Measurements from ENCODE around the gene NEU4.

NEU4 gene

GRCh38 chr2:241836292-241836691 is 27.3 kb downstream of the NEU4 start:
- DNase-seq, result no peak

- DNase-seq, result no peak
Observed at GRCh38 chr2:241837197-241837965, 28.4 kb downstream of the NEU4 start.

GRCh38 chr2:241841181-241842066 is 32.4 kb downstream of the NEU4 start:
- no peak for DNase-seq

DNA sequence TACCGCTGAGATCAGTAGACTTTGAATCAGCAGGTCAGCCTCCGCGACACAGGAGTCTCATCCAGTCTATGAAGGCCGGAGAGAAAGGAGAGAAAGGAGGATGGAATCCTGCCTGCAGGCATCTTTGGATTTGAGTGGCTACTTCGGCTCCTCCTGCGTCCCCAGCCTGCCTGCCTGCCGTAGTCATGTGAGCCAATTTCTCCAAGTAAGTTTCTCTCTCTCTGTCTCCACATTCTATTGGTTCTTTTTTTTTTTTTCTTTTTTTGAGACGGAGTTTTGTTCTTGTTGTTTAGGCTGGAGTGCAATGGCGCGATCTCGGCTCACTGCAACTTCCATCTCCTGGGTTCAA is 33.0 kb downstream of the NEU4 start:
- no peak for DNase-seq

- DNase-seq, result peak; percentile 51
Observed at GRCh38 chr2:241842620-241843211, 33.7 kb downstream of the NEU4 start.

DNA sequence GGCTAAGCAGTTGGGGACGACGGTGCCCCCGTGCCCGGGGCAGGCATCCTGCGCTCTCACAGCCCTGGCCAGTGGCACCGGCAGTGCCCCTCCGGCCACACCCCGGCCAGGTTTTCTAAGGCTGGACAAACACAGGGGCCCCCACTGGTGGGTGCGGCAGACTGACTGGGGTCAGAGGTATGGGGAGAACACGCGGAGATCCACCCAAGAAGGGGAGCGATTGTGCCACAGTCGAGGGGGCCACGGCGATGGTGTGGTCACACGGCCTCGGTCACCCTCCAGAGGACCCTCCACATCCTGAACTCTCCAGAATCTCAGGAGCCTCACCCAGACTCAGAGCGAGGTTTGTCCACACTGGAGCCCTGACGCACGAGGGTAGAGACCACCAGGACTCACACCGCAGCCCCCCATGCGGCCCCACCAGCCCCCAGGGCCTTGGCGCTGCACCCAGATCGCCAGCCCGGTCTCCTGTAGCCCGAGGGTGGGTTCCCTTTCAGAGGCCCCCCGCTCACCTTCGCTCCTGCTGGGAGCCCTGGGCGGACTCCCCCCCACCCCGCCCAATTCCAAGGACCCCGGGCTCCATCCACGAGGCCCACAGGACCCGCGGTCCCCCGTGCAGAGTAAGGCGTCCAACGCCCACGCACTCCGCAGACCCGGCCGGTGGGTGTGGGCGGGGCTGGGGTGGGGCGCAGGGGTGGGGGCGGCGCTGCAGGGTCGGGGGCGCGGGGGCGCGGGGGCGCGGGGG is 34.5 kb downstream of the NEU4 start:
- no peak for DNase-seq

DNA sequence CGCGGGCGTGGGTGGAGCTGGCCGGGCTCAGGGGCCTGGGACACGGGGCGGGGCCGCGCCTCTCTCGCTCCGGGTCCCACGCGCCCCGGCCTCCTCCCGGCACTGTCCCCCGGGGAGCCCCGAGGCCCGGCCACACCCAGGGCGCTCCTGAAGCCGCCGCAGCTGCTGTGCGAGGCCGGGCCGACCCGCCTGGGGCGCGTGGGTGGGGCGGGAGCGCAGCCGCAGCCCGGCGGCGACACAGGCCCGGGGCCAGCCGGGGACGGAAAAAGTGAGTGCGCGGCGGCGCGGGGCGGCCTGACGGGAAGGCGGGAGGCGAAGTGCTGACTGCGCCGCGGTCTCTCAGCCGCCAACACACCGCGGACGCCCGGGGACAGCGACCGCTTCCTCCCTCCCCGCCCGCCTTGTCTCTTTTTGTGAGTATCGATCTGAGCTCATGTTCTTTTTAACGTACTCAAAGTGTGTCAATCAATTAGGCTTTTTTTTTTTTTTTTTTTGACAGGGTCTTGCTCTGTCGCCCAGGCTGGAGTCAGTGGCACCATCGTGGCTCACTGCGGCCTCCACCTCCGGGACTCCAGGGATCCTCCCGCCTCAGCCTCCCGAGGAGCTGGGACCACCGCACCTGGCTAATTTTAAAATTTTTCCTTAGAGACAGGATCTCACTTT is 35.2 kb downstream of the NEU4 start:
- peak; percentile 83 for DNase-seq

- DNase-seq, result peak; percentile 31
Observed at GRCh38 chr2:241844831-241845578, 36.0 kb downstream of the NEU4 start.

DNA sequence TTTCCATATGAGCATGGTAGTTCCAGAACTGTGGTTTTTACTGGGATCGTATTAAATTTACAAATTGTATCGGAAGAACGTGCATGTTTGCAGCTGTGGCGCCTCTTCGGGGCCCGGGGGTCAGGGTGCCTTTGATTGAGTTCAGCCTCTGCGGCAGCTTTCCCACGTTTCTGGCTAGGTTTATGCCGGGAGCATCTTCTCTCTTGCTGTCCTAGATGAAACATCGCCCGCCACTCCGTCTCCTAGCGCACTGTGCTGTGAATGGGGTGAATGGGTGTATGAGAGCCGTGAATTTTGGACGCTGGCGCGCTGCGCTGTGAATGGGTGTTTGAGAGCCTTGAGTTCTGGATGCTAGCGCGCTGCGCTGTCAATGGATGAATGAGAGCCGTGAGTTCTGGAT is 37.4 kb downstream of the NEU4 start:
- DNase-seq, result no peak

GRCh38 chr2:241848761-241849615 is 40.0 kb downstream of the NEU4 start:
- DNase-seq, result no peak

DNA sequence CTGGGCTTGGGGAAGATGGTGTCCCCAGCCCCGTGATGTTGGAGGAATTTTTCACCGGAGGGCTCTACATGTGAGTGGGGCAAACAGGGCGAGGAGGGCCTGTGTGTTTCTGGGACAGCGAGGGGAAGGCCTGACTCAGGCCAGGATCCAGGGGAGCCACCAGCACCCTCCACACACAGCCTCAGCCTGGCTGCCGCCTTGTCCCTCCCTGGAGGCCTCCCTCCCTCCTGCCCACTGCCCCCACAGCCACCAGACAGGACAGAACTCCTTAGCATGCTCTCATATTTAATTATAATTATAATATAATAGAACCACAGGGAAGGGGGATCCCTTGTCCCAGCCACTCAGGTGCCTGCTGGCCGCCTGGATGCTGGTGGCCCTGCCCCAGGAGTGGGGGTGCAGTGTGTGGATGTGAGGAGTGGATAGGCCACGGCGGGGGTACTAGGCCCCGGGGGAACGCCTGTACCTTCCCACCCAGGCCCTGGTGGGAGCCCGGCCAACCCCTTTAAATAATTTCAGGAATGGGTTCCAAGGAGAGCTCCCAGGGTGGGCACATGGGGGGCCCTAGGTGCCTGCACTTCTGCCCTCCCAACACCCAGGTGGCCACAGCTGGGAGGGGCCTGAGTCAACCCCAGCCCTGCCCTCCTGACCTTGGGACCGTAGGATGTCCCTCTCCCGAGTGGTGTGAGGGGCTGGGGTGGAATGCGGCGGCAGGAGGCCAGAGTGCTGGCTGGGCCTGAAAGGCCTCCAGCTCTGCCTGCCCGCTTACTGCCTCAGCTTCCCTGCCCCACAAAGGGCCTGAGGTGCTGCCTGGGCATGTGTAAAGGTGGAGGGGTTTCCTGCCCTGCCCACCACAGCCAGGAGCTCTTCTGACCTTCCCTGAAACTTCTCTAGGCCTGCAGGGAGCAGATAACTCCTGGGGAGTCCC is 40.9 kb downstream of the NEU4 start:
- no peak for DNase-seq

DNA sequence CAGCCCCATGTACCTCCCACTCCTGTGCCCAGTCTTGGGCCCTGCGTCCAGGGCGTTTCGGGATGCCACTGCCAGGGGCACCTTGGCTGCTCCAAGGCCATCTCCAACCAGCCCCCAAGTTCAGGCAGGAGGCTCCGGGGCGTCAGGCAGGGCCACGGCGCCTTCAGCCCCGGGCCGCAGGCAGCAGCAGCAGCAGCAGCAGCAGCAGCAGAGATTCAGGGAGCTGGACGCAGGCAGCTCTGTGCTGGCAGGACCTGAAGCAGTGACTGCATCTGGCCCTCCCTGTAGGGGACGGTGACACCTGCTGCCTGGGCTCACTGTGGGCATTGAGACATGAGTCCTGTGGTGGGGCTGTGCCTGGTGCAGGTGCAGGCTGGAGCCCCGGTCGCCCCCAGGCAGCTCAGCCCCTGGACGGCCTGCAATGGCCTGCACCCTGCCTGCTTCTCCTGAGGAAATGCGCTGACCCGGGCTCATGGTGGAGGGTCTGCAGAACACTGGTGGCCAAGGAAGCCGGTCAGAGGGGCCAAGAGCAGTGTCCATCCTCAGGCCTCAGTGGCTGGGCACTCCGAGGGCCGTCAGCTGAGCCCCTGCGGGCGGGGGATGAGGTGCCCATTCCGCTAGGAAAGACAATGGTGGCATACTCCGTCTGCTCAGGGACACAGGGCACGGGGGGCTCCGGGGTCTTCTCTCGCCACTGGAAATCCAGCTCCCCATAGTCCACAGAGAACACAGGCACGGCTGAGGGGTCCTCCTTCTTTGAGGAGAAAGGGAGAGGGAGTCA is 41.7 kb downstream of the NEU4 start:
- peak; percentile 28 for DNase-seq

DNA sequence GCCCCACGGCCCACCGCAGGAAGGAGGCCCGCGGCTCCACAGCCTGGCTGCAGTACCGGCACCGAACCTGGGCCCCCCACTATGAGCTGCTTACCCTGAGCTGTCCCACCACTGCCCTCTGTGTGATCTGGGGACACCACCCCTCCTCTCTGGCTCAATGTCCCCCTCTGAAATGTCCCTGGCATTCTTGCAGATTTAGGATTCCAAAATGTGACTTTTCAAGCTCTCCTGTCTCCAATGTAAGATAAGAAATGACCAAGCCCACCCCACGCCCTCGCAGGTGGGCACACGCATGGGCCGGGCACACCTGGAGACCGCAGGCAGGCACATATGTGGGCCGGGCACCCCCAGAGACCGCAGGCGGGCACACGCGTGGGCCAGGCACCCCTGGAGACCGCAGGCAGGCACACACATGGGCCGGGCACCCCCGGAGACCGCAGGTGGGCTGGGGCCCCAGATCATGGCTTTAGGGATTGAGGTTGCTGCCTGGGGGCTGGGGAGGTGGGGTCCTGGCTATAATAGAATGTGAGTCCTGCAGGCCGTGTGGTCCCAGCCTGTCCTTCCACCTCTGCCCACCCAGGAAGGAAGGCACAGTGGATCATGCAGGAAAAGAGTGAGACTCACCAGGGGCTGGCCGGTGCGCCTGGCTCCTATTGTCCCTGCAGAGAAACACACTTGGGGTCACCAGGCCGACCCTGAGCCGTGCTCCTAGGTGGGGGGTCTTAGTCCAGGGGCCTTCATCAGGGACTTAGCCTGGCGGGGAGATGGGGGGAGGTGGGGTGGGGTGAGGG is 42.5 kb downstream of the NEU4 start:
- no peak for DNase-seq

DNA sequence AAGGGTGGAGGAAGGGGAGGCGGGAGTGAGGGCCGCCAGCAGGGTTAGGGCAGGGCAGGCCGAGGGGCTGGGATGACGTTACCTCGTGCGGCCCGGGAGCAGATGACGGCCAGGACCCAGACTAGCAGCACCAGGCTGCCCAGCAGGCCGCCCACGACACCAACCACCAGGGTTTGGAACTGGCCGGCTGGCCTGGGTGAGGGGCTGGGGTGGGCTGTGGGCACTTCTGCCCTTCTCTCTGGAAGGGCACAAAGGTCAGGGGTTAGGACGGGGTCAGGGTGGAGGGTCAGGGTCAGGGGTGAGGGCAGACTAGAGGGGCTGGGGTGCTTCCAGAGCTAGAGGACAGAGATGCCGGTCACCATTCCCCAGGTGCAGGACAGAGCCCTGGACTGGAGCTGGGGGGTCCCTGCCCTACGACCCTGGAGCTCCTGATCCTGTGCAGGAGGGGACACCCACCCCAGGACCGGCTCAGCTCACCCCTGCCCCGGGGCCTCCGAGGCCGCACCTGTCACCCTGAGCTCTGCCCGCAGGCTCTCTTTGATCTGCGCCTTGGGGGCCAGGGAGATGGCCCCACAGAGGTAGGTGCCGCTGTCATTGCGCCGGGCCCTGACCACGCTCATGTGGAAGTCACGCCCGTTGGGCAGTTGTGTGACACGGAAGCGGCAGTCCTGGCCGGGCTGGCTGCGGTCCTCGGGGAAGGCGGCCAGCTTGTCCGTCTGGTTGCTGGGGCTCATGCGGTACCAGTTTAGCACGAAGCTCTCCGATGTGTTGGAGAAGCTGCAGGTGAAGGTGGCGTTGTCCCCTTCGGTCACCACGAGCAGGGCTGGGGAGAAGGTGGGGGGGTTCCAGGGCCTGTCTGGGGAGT is 43.4 kb downstream of the NEU4 start:
- DNase-seq, result peak; percentile 29

DNA sequence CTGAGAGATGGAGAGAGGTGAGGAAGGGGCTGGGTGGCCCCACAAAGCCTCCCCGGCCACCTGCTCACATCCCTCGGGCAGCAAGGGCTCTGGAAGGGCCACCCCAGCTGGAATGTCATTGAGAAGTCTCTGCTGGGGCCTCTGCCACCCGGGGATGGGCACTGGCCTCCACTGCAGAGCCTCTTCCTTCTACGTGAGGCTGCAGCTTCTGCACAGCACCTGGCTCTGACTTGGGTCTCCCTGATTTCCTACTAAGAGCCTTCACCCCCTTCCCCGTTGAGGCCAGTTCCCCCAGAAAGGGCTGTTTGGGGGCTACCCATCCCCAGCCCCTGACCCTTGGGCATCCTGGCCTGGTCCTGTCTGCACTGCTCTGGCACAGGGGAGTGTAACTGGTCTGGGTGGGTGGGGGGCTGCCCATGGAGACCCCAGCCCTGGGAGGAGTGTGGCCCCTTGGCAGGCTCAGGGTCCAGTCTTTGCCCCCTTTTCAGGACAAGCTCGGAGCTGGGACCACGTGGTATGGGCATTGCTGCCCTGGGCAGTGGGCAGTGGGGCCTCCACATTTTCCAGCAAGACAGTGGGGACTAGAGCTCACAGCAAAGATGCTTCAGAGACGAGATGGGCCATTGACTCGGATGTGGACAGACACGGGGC is 44.1 kb downstream of the NEU4 start:
- DNase-seq, result no peak

GRCh38 chr2:241853651-241854341 is 44.8 kb downstream of the NEU4 start:
- DNase-seq, result peak; percentile 29
